Measurements from ENCODE around the gene AJAP1. TPM values are rescaled to one million over a fixed set of nuclear protein-coding genes. Genes with fewer than 3 reads are reported as not detected.

Gene AJAP1
- total and polyA plus RNA-seq, 10 of the 15 experiments (the other 5 are each of a cell fraction or from before 2014, with no cell fraction given): not detected

DNA sequence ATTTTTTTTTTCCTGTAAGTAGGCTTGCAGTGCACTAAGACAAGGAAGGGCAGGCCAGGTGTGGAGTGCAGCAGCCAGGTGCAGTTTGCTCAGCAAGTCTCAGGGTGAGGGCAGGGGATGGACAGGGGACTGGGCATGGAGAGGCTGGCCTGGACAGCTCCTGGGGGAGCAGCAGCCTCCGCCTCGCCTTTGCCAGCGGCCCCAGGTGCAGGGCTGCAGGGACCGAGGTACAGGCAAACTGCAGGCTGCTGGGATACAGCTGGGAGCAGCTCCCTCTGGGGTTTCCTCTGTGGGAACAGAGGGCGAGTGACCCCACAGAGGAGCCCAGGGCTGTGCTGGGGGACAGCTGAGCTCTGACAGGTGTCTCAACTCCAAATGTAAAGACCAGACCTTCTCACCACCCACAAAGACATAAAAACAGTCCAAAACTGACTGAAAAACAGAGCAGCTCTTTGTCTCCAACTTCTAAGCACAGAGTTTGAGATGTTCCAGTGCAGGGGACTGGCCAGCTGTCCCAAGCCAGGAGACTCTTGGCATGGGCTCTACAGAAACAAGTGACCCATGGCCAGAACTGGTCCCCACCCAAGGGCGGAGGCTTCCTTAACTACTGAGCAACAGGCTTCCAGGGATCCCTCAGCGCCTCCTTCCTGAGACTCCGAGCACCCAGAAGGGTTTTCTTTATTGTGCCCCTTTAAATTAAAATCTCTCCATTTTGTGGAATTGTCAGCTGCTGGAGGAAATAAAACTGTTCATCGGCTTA is 27.7 kb upstream of the AJAP1 start:
- no peak for DNase-seq (ENCODE audit: low read depth, low spot score)
- TF ChIP-seq MEF2A (IDR thresholded peaks at IDR 0.05; ENCODE audit: insufficient read depth, low read depth, low read length) (no peak), BCL11A (IDR thresholded peaks at IDR 0.05; ENCODE audit: low read depth, low read length) (no peak), ASH2L (IDR thresholded peaks at IDR 0.05; ENCODE audit: borderline replicate concordance, low read depth) (no peak), STAT1 (conservative IDR thresholded peaks at IDR 0.05) (no peak), POLR2A (IDR thresholded peaks at IDR 0.05; ENCODE audit: low read depth, low read length) (no peak), RB1 (IDR thresholded peaks at IDR 0.05; ENCODE audit: borderline replicate concordance) (no peak), CBFB (IDR thresholded peaks at IDR 0.05; ENCODE audit: low read depth) (no peak), ATF7 (IDR thresholded peaks at IDR 0.05; ENCODE audit: low read depth) (no peak), MTA2 (IDR thresholded peaks at IDR 0.05; ENCODE audit: low read depth) (no peak), PAX8 (IDR thresholded peaks at IDR 0.05) (no peak), PAX5 (IDR thresholded peaks at IDR 0.05; ENCODE audit: borderline replicate concordance, low read depth, low read length) (no peak), SMAD1 (IDR thresholded peaks at IDR 0.05; ENCODE audit: low read depth, partially characterized antibody) (no peak), MEF2B (IDR thresholded peaks at IDR 0.05; ENCODE audit: partially characterized antibody, poor library complexity, severe bottlenecking) (no peak), DPF2 (IDR thresholded peaks at IDR 0.05) (no peak), SPI1 (IDR thresholded peaks at IDR 0.05; ENCODE audit: borderline replicate concordance, insufficient read depth, low read depth, low read length) (no peak), STAT3 (IDR thresholded peaks at IDR 0.05; ENCODE audit: low read depth, low read length) (no peak)
- TF ChIP-seq, protein P1, sequence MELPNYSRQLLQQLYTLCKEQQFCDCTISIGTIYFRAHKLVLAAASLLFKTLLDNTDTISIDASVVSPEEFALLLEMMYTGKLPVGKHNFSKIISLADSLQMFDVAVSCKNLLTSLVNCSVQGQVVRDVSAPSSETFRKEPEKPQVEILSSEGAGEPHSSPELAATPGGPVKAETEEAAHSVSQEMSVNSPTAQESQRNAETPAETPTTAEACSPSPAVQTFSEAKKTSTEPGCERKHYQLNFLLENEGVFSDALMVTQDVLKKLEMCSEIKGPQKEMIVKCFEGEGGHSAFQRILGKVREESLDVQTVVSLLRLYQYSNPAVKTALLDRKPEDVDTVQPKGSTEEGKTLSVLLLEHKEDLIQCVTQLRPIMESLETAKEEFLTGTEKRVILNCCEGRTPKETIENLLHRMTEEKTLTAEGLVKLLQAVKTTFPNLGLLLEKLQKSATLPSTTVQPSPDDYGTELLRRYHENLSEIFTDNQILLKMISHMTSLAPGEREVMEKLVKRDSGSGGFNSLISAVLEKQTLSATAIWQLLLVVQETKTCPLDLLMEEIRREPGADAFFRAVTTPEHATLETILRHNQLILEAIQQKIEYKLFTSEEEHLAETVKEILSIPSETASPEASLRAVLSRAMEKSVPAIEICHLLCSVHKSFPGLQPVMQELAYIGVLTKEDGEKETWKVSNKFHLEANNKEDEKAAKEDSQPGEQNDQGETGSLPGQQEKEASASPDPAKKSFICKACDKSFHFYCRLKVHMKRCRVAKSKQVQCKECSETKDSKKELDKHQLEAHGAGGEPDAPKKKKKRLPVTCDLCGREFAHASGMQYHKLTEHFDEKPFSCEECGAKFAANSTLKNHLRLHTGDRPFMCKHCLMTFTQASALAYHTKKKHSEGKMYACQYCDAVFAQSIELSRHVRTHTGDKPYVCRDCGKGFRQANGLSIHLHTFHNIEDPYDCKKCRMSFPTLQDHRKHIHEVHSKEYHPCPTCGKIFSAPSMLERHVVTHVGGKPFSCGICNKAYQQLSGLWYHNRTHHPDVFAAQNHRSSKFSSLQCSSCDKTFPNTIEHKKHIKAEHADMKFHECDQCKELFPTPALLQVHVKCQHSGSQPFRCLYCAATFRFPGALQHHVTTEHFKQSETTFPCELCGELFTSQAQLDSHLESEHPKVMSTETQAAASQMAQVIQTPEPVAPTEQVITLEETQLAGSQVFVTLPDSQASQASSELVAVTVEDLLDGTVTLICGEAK (IDR thresholded peaks at IDR 0.05; ENCODE audit: borderline replicate concordance): no peak
- TF ChIP-seq, protein P2, sequence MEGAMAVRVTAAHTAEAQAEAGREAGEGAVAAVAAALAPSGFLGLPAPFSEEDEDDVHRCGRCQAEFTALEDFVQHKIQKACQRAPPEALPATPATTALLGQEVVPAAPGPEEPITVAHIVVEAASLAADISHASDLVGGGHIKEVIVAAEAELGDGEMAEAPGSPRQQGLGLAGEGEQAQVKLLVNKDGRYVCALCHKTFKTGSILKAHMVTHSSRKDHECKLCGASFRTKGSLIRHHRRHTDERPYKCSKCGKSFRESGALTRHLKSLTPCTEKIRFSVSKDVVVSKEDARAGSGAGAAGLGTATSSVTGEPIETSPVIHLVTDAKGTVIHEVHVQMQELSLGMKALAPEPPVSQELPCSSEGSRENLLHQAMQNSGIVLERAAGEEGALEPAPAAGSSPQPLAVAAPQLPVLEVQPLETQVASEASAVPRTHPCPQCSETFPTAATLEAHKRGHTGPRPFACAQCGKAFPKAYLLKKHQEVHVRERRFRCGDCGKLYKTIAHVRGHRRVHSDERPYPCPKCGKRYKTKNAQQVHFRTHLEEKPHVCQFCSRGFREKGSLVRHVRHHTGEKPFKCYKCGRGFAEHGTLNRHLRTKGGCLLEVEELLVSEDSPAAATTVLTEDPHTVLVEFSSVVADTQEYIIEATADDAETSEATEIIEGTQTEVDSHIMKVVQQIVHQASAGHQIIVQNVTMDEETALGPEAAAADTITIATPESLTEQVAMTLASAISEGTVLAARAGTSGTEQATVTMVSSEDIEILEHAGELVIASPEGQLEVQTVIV (IDR thresholded peaks at IDR 0.05; ENCODE audit: borderline replicate concordance, partially characterized antibody): no peak
- TF ChIP-seq, protein P3, sequence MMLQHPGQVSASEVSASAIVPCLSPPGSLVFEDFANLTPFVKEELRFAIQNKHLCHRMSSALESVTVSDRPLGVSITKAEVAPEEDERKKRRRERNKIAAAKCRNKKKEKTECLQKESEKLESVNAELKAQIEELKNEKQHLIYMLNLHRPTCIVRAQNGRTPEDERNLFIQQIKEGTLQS (IDR thresholded peaks at IDR 0.05; ENCODE audit: borderline replicate concordance, extremely low read depth, low read depth, low read length): no peak
- Histone ChIP-seq H3K79me2 (ENCODE audit: control insufficient read depth, insufficient read depth, low read length) (no peaks in the 10 kb centered on the region), H3K4me2 (ENCODE audit: control insufficient read depth, insufficient read depth) (no peak overlapping the region), H3K4me1 (ENCODE audit: control insufficient read depth, insufficient read depth, low read length) (no peaks in the 10 kb centered on the region), H2AFZ (ENCODE audit: control insufficient read depth, low read depth, low read length) (no peak overlapping the region), H3K9ac (ENCODE audit: control insufficient read depth, insufficient read depth, low read length) (no peak overlapping the region), H3K27me3 (replicated peaks in 1 of 2; ENCODE audit: control insufficient read depth in 2 of 2, insufficient read depth in 2 of 2, low read length in 1 of 2) (no peaks in the 10 kb centered on the region), H4K20me1 (ENCODE audit: control insufficient read depth, insufficient read depth) (no peaks in the 10 kb centered on the region), H3K27ac (ENCODE audit: control insufficient read depth, insufficient read depth) (no peak overlapping the region), H3K4me3 (no peak overlapping the region), H3K9me3 (replicated peaks; ENCODE audit: control insufficient read depth, insufficient read depth, low read length) (no peaks in the 10 kb centered on the region), H3K36me3 (ENCODE audit: control insufficient read depth in 2 of 2, insufficient read depth in 2 of 2, low read length in 1 of 2) (no peaks in the 10 kb centered on the region)
- BruUV-seq (replicated peaks): no TSS peak
- ChIA-PET POLR2A (no interaction called here), CTCF (no interaction called here), SMC1A (ENCODE audit: uncharacterized antibody, unreplicated experiment) (no interaction called here), RAD21 (ENCODE audit: unreplicated experiment) (no interaction called here)
- FAIRE-seq: no peak
- WGBS (ENCODE audit: insufficient coverage, insufficient replicate concordance, low lambda C conversion rate, missing lambda C conversion rate): 31% methylated on average over 9 of the region's 9 CpGs
- no peak for ATAC-seq
- in situ Hi-C loops (cut with MboI): no loop called here
- intact Hi-C loops (cut with micrococcal nuclease; ENCODE audit: unreplicated experiment): no loop called here
